Body of pancreas (tissue), 4 donors: ENCODE measurements around the gene PMAIP1. TPM values are rescaled to one million over a fixed set of nuclear protein-coding genes. Genes with fewer than 3 reads are reported as not detected.

ENCODE experiments used
- ATAC-seq: fragments of 150-250 bp; one replicate; pipeline ENCODE4 v1.9.1; 2016
- DNase-seq, 4 donors: peaks; one replicate each; pipeline ENCODE4 v3.0.0-alpha.2; 2019
- H3K27ac ChIP-seq, 4 donors: fragments of 200-600 bp; sonication (generic); 1 replicate in 3 of 4; 2 replicates in 1 of 4; pipeline versions ENCODE4 v1.5.1 to v1.6.1; 2016 to 2019; ENCODE audit warnings: mild to moderate bottlenecking in 1 of 4, mixed read lengths in 1 of 4, moderate library complexity in 1 of 4
- H3K27me3 ChIP-seq, 2 donors: fragments of 200-600 bp; sonication (generic); one replicate each; pipeline ENCODE4 v1.6.0; 2016; ENCODE audit warnings: mild to moderate bottlenecking in 1 of 2
- H3K36me3 ChIP-seq, 2 donors: fragments of 200-600 bp; sonication (generic); replicated peaks in 1 of 2; 2 replicates each; pipeline ENCODE4 v1.5.1; 2016; ENCODE audit warnings: low read depth in 2 of 2; ENCODE audit not compliant: insufficient read depth in 1 of 2
- H3K4me1 ChIP-seq: fragments of 200-600 bp; sonication (generic); one replicate; pipeline ENCODE4 v1.6.0; 2016
- H3K4me3 ChIP-seq, 2 donors: fragments of 200-600 bp; sonication (generic); 1 replicate in 1 of 2; 2 replicates in 1 of 2; pipeline ENCODE4 v1.5.1; 2016 to 2019
- H3K9me3 ChIP-seq, 3 donors: fragments of 200-600 bp; sonication (generic); 1 replicate in 2 of 3; 2 replicates in 1 of 3; pipeline ENCODE4 v1.5.1; 2016
- CTCF ChIP-seq, 7 experiments: fragments of 450-650 bp in 4 of 7; fragments of 200-600 bp in 3 of 7; sonication (generic) in 3 of 7; IDR thresholded peaks; one replicate each; pipeline ENCODE4 v1.5.1; 2016 to 2019; ENCODE audit warnings: antibody characterized with exemption in 7 of 7
- POLR2A ChIP-seq, 3 donors: fragments of 450-650 bp; IDR thresholded peaks; one replicate each; pipeline ENCODE4 v1.6.1; 2016; ENCODE audit warnings: antibody characterized with exemption in 3 of 3, mild to moderate bottlenecking in 2 of 3
- WGBS, 2 donors: methylation state at CpG; one replicate each; pipeline ENCODE4 v1.1.5; 2017; 5-methylcytosine and 5-hydroxymethylcytosine counted together
- intact Hi-C: fragments of 100-400 bp; cut with DNase I; formaldehyde crosslinking; loops from one replicate; pipeline ENCODE4 v1.15.1; 2023
- total RNA-seq, 2 donors: library from RNA; depleted of rRNA; stranded (reverse); fragments of >200 nt; gene quantifications; one replicate each; pipeline ENCODE4 v1.1.0, GENCODE V29; 2016

The PMAIP1 gene
- total RNA-seq, 2 donors from 2014 or later: 1.0 TPM; not detected in 1

GRCh38 chr18:59905686-59906091, 5.9 kb downstream of the PMAIP1 start:
- no peak for TF ChIP-seq CTCF (IDR thresholded peaks at IDR 0.05)
- no peak for TF ChIP-seq POLR2A (IDR thresholded peaks at IDR 0.05)
- no peak overlapping the region for H3K4me3 ChIP-seq
- peaks cover 6% of the 10 kb centered on the region for H3K4me1 ChIP-seq
- ATAC-seq (no peak), DNase-seq (no peak)
- no peaks in the 10 kb centered on the region for H3K36me3 ChIP-seq
- H3K27me3 ChIP-seq: peaks cover 0 to 5% of the 10 kb centered on the region in 2 donors
- intact Hi-C loops: no loop called here
- H3K9me3 ChIP-seq: no peaks in the 10 kb centered on the region
- WGBS, 2 donors: 48 to 50% methylated on average over 4 of the region's 4 CpGs
- H3K27ac ChIP-seq: no peak overlapping the region

GRCh38 chr18:59906203-59906602, 6.4 kb downstream of the PMAIP1 start:
- WGBS, 2 donors: 67 to 69% methylated on average over 3 of the region's 3 CpGs
- peaks cover 0 to 4% of the 10 kb centered on the region in 2 donors for H3K27me3 ChIP-seq
- H3K4me3 ChIP-seq: no peak overlapping the region
- TF ChIP-seq CTCF (IDR thresholded peaks at IDR 0.05) (no peak), POLR2A (IDR thresholded peaks at IDR 0.05) (no peak)
- no peaks in the 10 kb centered on the region for H3K36me3 ChIP-seq
- peaks cover under 1% of the 10 kb centered on the region for H3K4me1 ChIP-seq
- no peaks in the 10 kb centered on the region for H3K9me3 ChIP-seq
- DNase-seq (no peak), ATAC-seq (no peak)
- intact Hi-C loops: no loop called here
- no peak overlapping the region for H3K27ac ChIP-seq

GRCh38 chr18:59907172-59907571, 7.4 kb downstream of the PMAIP1 start:
- peaks cover 0 to 4% of the 10 kb centered on the region in 2 donors for H3K27me3 ChIP-seq
- ATAC-seq (no peak), DNase-seq (no peak)
- H3K4me1 ChIP-seq: no peaks in the 10 kb centered on the region
- WGBS, 2 donors: 34 to 42% methylated on average over 5 of the region's 5 CpGs
- H3K36me3 ChIP-seq: no peaks in the 10 kb centered on the region
- intact Hi-C loops: no loop called here
- TF ChIP-seq CTCF (IDR thresholded peaks at IDR 0.05) (no peak), POLR2A (IDR thresholded peaks at IDR 0.05) (no peak)
- H3K9me3 ChIP-seq: no peaks in the 10 kb centered on the region
- no peak overlapping the region for H3K4me3 ChIP-seq
- H3K27ac ChIP-seq: no peak overlapping the region

GRCh38 chr18:59907660-59908059, 7.9 kb downstream of the PMAIP1 start:
- DNase-seq (no peak), ATAC-seq (no peak)
- Histone ChIP-seq H3K36me3 (no peaks in the 10 kb centered on the region), H3K4me1 (no peaks in the 10 kb centered on the region), H3K27me3 (peaks cover 0 to 4% of the 10 kb centered on the region in 2 donors), H3K9me3 (no peaks in the 10 kb centered on the region), H3K27ac (no peak overlapping the region), H3K4me3 (no peak overlapping the region)
- TF ChIP-seq CTCF (IDR thresholded peaks at IDR 0.05) (no peak), POLR2A (IDR thresholded peaks at IDR 0.05) (no peak)
- intact Hi-C loops: no loop called here
- 79 to 80% methylated on average over 4 of the region's 4 CpGs for WGBS, 2 donors

- WGBS, 2 donors: 20 to 23% methylated on average over 7 of the region's 7 CpGs
- no peaks in the 10 kb centered on the region for H3K36me3 ChIP-seq
- DNase-seq (no peak), ATAC-seq (no peak)
- no peak overlapping the region for H3K27ac ChIP-seq
- intact Hi-C loops: no loop called here
- no peaks in the 10 kb centered on the region for H3K9me3 ChIP-seq
- H3K4me3 ChIP-seq: no peak overlapping the region
- H3K27me3 ChIP-seq: peaks cover 0 to 4% of the 10 kb centered on the region in 2 donors
- TF ChIP-seq POLR2A (IDR thresholded peaks at IDR 0.05) (no peak), CTCF (IDR thresholded peaks at IDR 0.05) (no peak)
- no peaks in the 10 kb centered on the region for H3K4me1 ChIP-seq
Observed at GRCh38 chr18:59908799-59909198, 9.0 kb downstream of the PMAIP1 start.
